HG03439 (cell line): ENCODE data around the gene TYK2.
"Not testable (repeated sequence)": the region's sequence is repeated elsewhere in the genome, so short reads cannot be mapped to it uniquely, and the experiment has no call there.

ENCODE experiments used
- ATAC-seq: cut with Tn5 transposase; IDR thresholded peaks from one replicate; pipeline ENCODE4 v1.9.1; 2021; ENCODE audit warnings: mild to moderate bottlenecking, moderate library complexity; ENCODE audit not compliant: unreplicated experiment

The TYK2 gene

DNA sequence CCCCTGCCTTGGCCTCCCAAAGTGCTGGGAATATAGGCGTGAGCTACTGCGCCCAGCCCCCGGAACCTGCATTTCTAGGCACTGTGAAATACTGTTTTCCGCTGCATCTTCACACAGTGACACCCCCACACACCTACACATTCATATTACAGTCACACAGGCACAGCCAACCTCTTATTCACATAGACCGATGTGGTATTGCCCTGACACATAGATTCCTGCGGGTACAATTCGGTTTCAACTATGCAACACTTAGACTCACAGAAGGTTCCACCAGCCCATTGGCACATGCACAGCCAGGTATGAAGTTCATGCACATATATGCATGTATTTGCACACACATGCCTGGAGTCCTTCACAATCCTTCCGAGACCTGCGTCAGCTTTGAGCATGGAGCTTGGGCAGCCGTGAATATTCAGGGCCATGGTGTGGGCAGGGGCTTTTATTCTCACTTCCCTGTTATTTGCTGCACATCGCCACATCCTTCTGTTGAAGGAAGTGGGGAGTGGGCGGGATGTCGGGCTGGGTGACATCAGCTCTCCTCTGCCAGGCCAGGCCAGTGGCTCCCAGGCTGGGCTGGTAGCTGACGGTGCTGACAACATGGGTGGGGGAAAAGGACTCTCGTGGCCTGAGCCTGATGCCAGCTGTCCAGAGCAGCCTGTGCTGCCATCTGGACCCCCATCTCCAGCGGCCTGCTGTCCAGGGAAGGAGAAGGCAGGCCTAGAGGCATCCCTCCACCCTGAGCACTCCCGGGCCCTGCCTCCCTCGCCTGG, 28.3 kb upstream of the TYK2 start:
- no peak for ATAC-seq

DNA sequence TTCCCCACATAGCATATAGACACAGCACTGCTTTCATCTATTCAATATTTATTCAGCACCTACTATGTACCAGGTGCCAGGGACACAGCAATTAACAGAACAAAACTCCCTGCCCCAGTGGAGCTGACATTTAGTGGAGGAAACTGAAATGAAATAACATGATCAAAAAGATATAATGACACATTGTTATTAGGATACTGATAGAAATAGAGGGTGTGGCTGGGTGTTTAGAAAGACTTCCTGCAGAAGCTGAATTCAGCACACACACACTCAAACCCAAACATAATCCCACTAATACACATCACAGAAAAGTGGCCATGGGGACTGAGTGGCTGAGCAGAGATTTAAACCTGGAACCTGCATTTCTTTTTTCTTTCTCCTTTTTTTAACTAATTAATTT, 26.7 kb upstream of the TYK2 start:
- ATAC-seq, result no peak

DNA sequence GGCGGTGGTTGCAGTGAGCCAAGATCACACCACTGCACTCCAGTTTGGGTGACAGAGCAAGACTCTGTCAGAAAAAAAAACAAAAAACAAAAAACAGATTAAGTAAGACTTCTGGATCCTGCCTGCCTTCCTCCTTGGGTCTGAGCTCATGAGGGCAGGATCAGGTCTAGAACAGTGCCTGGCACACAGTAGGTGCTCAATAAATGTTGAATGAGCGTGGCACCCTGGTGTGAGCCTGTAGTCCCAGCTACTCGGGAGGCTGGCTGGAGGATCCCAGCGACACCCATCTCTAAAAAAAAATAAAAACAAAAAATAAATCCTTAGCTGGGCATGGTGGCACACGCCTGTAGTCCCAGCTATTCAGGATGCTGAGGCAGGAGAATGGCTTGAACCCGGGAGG, 25.8 kb upstream of the TYK2 start:
- no peak for ATAC-seq

DNA sequence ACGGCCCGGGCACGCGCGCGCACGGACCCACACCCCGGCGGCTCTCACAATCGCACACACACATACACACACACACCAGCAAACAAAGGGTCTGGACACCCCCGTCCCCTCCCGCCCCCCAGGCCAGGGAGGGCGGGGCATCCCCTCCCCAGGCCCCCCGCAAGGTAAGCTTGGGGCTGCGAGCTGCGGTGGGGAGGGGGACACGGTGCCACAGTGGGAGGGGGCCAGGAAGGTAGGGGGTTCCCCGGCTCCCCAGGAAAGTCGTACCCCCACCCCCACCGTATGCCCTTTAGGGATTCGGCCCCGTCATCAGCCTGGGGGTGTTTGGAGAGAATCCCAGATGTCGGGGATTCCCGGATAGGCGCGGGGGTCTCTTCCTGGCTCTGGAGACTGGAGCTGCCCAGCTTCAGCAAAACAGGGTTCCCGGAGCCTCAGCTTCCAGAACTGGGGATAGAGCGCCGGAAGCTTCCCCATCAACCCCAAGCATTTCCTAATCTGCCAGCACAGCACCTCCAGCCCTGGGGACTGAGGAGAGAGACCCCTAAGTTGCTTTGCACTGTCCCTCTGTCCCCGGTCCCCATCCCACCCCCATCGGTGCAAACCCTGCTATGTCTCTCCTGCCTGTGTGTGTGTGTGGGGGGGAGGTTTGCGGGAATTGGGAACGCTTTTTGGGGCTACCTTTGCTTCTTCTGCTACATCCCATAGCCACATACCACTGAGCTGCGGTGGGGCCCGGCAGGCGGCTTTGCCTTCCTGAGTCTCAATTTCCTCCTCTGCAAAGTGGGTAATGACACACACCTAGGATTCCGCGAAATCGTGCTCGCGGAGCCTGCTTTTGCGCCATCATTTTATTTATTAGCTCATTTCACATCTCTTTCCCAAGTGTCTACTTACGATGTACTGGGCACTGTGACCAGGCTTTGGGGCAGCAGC, 24.8 kb upstream of the TYK2 start:
- no peak for ATAC-seq

DNA sequence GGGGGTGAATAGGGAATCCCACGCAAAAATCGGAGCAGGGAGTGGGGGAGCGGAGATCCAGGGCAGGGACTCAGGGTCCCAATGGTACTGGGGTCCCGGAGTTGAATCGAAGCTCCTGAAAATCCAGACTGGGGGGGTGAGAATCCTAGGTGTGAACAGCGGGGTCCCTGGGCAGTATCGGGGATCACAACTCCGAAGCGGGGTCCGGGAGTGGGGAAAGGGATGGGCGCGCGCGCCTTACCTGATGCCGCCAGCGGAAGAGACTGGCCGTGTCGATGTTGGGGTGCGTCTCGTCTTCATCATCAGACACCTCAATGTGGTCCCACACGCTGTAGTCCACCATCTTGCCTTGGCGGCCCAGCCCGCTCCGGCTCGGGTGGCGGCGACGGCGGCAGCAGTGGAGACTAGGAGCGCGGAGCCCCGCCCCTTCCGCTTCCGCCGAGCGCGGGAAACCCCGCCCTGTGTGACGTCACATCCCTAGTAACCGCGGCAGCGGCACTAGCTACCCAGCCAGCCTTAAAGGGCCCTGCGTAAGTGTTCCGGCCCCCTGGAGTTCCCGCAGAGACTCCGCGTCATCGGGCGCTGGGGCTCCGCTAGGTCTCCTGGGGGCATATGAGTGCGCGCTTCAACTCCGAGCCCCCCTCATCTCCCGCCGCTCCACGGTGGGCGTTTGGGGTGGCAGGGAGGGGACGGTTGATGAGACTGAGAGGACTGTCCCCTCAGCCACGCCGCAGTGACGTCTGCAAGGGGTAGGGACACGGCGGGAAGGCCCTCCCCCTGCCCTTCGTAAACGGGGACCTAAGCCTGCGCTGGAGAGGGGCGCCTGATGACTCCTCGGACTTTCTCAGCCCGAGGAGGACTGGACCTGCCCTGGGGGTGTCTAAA, 23.0 kb upstream of the TYK2 start, which contains the start of gene CDC37:
Gene CDC37 (minus strand): TSS at position 406 of the 885 bp plus-strand sequence. CDS start 63 bp downstream, at position 343.
- peak; percentile 72 for ATAC-seq

DNA sequence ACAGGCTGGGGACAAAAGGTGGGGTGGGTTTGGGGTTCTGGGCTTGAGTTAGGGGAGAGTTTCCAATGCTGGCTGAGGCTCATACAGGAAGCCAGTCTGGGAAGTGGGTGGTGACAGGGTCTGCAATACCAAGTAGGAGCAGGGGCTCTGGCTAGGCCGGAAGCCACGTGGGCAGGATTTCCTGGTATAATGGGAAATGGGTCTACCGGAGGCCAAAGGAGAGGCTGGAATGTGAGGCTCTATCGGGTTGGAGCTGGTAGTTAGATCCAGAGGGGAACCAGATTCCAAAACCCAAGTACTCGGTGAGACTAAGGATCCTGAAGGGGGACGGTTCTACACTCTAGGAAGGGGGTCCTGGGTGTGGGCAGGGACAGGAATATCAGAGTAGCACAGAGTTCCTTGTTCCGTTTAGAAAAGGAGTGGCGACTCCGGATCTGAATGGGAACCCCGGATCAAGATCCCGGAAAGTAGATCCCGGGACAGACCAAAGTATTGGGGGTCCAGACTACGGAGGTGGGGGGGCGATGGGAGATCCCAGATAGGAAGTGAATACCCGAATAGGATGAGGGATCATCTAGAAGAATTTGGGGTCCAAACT, 22.2 kb upstream of the TYK2 start:
- no peak for ATAC-seq

DNA sequence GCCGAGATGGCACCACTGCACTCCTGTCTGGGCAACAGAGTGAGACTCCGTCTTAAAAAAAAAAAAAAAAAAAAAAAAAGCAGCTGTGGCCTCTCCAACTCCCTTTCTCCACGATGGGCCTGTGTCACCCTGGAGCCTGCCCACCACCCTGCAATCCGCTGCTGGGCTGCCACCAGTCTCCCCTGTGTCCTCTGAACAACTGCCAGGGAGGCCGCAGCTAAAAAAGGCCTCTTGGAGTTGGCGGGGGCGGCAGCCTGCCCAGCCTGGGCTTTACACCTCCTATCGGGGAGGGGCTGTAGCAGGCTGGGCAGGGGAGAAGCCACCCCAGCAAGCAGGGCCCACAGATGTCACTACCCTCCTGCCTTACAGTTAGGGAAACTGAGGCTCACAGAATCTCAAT, 19.5 kb upstream of the TYK2 start:
- no peak for ATAC-seq

DNA sequence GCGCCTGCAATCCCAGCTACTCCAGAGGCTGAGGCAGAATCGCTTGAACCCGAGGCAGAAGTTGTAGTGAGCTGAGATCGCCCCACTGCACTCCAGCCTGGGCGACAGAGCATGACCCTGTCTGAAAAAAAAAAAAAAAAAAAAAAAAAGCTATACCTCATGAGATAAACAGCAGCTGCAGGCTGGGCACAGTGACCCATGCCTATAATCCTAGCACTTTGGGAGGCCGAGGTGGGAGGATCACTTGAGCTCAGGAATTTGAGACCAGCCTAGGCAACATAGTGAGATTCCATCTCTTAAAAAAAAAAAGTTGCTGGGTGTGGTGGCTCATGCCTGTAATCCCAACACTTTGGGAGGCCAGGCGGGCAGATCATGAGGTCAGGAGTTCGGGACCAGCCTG, 19.0 kb upstream of the TYK2 start:
- ATAC-seq, result not testable (repeated sequence)

DNA sequence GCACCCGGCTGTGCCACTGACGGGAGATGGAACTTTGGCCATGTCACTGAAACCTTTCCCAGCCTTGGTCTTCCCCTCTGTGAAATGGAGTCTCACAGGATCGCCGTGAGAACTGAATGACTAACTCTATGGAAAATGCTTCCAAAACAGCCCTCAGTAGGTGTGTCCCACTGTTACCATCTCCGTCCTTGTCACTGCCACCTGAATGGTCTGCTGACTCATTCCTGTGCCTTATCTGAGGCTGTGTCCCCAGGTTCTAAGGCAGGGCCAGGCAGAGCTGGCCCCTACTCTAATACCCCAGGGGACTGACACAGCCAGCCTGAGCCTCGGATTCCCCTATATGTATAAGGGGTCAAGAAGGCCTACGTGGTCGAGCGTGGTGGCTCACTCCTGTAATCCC, 18.4 kb upstream of the TYK2 start:
- no peak for ATAC-seq

DNA sequence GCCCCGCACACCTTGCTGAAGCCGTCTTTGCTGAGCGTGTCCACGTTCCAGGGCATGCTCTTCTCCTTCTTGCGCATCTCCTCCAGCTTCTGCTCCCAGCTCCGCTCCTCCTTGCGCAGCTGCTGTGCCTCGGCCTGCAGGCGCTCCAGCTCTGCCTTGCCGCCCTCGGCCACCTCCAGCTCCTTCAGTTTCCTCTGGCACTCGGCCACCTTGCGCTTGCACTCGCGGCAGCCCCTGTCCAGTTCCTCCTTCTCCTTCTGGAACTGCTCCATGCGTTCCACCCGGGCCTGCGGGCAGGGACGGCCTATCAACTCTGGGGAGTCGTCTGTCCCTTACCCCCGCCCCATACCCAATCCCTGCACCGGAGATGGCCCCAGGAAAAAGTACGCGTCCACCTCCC, 15.5 kb upstream of the TYK2 start:
- ATAC-seq, result no peak

DNA sequence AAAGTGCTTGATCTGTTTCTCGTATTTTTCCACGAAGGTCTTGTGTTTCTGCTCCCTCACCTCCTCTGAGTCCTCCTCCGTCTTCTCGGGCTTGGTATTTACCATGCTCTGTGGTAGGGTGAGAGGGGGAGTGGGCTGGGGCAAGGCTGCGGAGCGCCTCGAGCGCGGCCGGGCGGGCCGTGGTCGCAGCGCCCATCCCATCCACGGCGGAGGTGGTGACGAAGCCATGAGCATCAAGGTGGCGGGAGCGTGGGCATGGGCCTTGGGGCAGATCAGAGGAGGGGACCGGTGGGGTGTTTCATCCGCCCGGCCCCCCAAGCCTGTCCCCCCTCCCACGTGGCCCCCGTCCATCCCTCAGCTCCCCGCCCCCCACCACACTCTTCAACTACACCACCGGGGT, 15.1 kb upstream of the TYK2 start:
- ATAC-seq, result no peak

DNA sequence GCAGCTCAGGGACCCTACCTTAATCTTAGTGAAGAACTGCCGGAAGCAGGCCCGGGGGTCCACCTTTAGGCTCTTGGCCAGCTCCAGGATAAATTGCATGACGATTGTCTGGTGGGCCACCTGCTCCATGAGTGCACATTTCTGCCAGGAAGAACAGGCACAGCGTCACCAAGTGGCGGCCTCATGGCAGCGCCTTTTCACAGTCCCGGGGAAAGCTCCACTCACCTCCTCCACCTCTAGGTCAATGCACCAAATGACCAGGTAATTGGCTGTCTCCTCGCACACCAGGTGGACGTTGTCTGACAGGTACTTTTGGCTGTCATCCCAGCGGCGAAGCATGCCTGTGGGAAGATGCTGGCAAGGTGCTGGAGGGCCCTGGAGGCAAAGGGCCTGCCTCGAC, 14.6 kb upstream of the TYK2 start:
- ATAC-seq, result no peak

DNA sequence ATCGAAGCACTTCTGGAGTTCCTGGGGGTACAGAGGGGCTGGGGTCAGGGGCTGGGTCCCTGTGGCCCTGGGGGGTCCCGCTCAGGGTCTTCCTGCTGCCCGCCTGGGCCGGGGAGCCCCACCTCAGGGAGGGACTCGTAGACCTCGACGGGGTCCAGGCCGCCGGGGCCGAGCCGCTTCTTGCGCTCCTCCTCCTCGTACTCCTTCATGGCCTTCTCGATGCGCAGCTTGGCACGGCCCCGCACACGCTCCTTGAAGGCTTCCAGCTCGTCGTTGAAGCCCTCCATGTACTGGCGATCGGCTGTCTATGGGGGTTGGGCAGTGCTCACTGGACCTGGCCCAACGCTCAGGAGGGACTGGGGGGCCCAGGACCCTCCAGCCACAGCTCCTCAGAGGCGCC, 12.8 kb upstream of the TYK2 start:
- no peak for ATAC-seq

DNA sequence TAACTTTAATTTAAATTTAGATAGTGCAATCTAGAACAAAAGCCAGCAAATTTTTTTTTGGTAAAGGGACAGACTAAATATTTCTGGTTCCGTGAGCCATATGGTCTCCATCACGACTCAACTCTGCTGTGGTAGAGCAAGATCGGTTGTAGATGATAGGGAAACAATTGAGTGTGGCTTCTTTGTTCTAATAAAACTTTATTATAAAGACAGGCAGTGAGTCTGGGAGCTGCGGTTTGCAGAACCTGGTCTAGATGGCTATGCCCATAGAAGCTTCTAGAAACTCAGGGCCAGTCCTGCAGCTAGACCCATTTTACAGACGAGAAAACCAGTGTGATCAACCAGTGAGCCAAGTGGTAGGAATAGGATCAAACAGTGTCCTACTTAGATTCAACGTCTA, 11.7 kb upstream of the TYK2 start:
- no peak for ATAC-seq

DNA sequence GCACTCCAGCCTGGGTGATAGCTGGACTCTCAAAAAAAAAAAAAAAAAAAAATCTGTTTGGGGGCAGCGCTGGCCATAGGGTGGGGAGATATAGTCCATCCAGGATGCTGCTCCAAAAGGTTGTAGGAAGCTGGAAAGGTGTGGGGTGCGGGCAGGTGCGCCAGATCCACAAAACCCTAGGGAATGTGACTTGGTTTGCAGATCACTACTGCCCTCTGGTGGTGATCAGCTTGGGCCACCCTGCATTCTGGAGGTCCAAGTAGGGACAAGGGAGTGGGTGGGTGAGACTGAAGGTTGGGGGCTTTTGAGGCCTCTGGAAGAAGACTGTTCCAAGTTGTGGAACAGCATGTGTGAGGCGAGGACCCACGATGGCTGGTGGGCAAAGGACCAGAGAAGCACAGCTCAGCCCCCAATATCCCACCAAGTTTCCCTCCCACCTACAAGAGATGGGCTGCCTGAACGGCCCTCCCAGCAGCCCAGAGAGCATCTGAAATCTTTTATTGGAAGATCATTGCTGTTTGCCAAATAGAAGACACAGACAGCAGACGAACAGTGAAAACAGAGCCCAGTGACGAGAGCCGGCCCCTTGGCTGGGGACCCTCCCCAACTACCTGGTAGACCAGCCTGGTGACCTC, 10.4 kb upstream of the TYK2 start:
- ATAC-seq, result no peak

DNA sequence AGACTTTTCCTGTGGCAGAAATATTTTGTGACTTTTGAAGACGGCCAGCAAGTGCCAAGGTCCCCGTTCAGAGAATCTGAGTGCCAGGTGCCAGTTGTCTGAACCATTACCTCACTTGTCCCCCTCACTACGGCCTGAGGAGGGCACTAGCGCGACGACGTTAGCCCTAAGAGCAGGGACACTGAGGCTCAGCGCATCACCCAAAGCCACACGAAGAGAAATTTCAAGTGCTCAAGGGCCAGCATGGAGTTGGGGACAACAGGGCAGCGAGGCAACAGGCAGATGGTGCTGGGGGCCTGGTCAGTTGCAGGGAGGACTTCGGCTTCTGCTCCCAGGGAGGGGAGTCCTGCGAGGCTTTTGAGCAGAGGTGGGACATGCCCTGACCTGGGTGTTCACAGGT, 9.5 kb upstream of the TYK2 start:
- no peak for ATAC-seq

DNA sequence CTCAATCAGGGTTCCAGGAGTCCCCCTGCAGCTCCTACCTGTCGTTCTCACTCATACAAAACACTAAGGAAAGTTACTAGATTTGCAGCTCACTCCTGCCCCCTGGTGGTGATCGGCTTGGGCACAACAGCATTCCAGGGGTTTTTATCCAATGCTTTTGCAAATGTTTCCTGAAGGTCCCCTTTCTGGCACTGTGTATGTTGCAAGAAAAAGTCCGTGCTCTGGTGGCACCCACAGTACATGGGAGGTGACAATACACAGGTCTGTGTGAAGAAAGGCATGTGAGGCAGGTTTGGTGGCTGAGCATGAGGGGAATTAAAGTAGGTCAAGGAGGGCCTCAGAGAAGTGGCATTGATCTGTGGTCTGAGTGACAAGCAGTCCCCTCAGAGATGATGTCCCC, 8.6 kb upstream of the TYK2 start:
- ATAC-seq, result no peak

DNA sequence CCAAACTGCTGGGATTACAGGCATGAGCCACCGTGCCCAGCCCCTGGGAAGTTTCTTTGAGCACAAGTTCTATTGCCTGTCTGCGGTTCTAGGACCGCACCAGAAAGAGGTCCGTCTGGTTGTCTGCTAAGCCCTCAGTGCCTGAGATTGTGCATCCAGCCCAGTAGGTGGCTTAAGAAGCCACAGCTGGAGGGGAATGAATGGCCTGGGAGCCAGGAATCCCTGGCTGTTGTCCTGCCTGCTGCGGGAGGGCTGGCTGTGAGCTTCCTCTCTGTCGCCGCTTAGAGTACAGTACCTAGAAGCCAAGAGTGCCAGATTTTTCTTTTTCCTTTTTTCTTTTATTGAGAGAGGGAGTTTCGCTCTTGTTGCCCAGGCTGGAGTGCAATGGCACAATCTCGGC, 4.2 kb upstream of the TYK2 start:
- no peak for ATAC-seq

DNA sequence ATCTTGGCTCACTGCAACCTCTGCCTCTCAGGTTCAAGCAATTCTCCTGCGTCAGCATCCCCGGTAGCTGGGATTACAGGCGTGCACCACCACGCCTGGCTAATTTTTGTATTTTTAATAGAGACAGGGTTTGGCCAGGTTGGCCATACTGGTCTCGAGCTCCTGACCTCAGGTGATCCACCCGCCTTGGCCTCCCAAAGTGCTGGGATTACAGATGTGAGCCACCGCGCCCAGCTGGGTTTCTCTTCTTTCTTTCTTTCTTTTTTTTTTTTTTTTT, 2.8 kb upstream of the TYK2 start:
- ATAC-seq, result not testable (repeated sequence)

DNA sequence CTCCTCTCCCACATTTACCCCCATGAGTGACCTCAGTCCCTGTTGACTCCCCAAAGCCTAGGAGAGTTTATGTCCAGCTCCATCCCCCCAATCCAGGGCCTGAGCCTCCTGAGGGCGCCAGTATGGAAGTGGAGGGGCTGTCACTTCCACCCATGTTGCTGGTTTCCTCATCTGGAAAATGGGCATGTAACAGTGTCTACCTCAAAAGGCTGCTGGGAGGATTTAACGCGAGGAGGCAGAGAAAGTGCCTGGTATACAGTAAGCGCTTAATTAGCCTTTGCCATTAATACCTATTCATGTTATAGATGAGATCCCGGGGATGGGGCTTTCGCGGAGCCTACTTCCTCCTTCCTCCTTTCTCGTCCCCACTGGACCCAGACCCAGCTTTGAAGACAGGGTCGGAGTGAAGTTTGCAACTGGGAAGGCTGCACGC, 476 bp downstream of the TYK2 start:
- peak; percentile 3 for ATAC-seq
